Ureter (tissue), 1 donor: ENCODE data around the gene LRCH1. TPM values are rescaled to one million over a fixed set of nuclear protein-coding genes. Genes with fewer than 3 reads are reported as not detected.
A peak's percentile ranks its signal among the peaks of the same experiment; 100 is the strongest.

Experiments used
- DNase-seq: peaks from one replicate; pipeline ENCODE4 v3.0.0-alpha.2; 2020; ENCODE audit warnings: low spot score
- total RNA-seq: library from RNA; stranded (reverse); gene quantifications from one replicate; pipeline ENCODE4 v1.2.4, GENCODE V29; 2023
- donor health status: DM: yes; HTN: yes; CAD: no.

LRCH1 gene
- total RNA-seq, 1 donor from 2014 or later: 27.3 TPM

- no peak for DNase-seq
Observed at GRCh38 chr13:46665633-46666482, 112.9 kb downstream of the LRCH1 start.

- DNase-seq: no peak
Observed at GRCh38 chr13:46666727-46667456, 113.9 kb downstream of the LRCH1 start.

GRCh38 chr13:46667687-46668281 is 114.8 kb downstream of the LRCH1 start:
- DNase-seq: no peak

GRCh38 chr13:46668302-46668720 is 115.3 kb downstream of the LRCH1 start:
- DNase-seq: no peak

- no peak for DNase-seq
Observed at GRCh38 chr13:46668931-46669525, 116.1 kb downstream of the LRCH1 start.

GRCh38 chr13:46672338-46673090 is 119.5 kb downstream of the LRCH1 start:
- no peak for DNase-seq

GRCh38 chr13:46675016-46675415 is 122.0 kb downstream of the LRCH1 start:
- DNase-seq: no peak

GRCh38 chr13:46676378-46676725 is 123.4 kb downstream of the LRCH1 start:
- DNase-seq: no peak

- DNase-seq: no peak
Observed at GRCh38 chr13:46679369-46680120, 126.6 kb downstream of the LRCH1 start.

GRCh38 chr13:46682015-46682414 is 129.0 kb downstream of the LRCH1 start:
- no peak for DNase-seq

GRCh38 chr13:46682707-46683106 is 129.7 kb downstream of the LRCH1 start:
- DNase-seq: no peak

- DNase-seq: no peak
Observed at GRCh38 chr13:46683676-46684260, 130.8 kb downstream of the LRCH1 start.

- no peak for DNase-seq
Observed at GRCh38 chr13:46684287-46685001, 131.5 kb downstream of the LRCH1 start.

GRCh38 chr13:46685006-46685730 is 132.2 kb downstream of the LRCH1 start:
- no peak for DNase-seq

- no peak for DNase-seq
Observed at GRCh38 chr13:46686171-46686570, 133.2 kb downstream of the LRCH1 start.

- DNase-seq: no peak
Observed at GRCh38 chr13:46687810-46688209, 134.8 kb downstream of the LRCH1 start.

GRCh38 chr13:46688306-46688705 is 135.3 kb downstream of the LRCH1 start:
- no peak for DNase-seq

- peak; percentile 72 for DNase-seq
Observed at GRCh38 chr13:46698014-46698413, 145.0 kb downstream of the LRCH1 start.

- DNase-seq: no peak
Observed at GRCh38 chr13:46698910-46699460, 146.0 kb downstream of the LRCH1 start.
